ENCODE results near the gene C8G.

The C8G gene

DNA sequence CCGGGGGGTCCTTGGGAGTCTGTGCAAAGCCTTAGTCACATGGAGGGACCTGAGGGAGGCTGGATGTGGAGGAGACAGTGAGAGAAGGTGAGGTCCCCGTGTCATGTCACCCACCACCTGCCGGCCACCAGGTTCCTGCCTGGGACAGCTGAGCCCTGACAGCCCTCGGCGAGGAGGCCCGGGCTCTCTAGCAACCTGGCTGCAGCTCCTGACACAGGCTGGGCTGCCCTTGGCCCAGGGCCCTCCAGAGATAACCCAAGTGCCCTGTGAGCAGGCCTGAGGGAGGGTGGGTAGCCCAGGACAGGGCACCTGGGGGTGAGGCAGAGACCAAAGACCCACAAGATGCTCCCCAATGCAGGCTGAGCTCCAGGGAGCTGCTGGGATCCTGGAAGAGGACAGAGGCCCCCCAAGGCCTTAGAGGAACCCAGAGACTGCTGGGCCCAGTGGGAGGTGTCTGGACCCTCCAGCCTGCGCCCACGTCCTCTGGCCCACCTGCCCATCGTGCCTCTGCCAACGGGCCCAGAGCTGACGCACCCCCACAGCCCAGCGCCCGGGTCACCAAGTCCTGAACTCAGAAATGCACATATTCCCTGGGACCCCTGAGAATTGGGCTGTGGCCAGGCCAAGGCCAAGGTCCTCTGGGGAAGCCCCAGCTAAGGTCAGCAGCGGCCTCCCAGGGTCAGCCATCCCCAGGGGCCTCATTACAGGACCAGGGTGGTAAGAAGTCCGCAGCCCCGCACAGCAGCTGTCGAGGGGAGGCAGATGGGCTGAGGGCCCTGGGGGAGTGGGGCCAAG lies 23.5 kb downstream of the C8G start:
- no peak for DNase-seq (ENCODE audit: low spot score)

DNA sequence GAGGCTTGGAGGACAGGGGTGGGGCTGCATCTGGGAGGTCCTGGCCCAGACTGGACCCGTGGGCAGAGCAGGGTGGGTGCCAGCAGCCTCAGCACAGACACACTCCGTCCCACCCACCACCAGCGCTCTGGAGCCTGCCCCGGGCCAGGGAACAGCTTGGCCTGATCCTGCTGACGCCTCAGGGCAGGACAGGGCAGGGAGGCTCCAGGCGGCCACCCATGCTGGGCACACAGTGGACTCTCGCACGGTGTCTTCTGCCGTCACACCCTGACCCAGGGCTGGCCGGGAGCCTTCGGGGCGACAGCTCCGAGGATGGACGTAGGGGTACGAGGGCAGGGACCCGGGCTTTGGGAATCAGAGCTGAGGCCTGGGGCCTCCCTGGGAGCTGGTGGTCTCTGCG lies 24.1 kb downstream of the C8G start:
- DNase-seq (ENCODE audit: low spot score), result no peak

DNA sequence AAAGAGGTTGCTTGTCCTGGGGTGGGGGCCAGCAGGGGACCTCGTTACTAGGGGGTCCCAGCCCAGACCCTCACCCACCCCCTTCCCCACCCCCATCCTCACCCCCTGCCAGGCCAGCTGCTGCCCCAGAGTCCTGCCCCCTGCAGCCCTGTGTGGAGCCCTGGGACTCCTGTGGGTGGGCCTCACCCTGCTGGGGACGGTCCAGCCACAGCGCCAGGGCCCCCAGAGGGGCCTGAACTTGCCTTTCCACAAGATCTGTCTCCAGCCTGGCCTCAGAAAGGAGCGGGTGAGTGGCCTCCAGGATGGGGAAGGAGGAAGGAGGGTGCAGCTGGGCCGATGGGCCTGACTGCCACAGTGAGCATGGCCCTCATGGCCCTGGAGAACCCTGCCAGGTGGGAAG lies 24.7 kb downstream of the C8G start:
- no peak for DNase-seq (ENCODE audit: low spot score)

DNA sequence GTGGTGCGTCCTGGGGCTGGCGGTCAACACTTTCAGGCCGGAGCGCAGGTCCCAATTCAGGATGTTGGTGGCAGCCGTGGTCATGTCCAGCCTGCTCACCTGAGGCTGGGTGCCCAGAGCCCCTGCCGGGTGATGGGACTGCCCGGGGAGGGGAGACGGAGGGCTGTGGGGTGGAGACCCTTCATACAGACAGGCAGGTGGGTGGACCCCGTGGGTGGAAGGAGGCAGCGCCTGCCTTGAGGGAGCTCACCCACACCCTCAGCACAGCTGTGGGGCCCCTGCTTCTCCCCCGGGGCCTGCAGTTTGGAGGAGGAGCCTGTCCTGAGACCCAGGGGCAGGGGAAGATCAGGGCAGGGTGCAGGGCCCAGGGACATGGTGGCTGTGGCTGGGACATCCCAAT lies 25.3 kb downstream of the C8G start:
- no peak for DNase-seq (ENCODE audit: low spot score)

DNA sequence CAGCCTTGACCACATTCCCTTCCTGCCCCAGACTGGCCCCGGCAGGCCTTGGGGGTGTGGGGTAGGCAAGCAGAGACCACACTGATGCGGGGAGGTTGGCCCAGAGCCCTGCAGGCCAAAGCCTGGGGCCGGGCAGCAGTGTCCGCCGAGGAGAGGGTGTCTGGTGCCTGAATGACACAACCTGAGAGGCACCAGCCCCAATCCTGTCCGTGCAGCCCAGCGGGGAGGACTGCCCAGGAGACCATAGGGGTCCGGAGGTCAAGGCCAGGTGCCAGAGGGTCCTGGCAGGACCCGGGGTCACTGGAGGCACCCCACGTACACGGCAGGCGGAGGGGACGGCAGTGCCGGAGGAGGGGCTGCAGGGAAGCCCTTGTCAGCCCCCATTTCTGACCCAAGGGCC lies 26.7 kb downstream of the C8G start:
- DNase-seq (ENCODE audit: low spot score), result no peak

DNA sequence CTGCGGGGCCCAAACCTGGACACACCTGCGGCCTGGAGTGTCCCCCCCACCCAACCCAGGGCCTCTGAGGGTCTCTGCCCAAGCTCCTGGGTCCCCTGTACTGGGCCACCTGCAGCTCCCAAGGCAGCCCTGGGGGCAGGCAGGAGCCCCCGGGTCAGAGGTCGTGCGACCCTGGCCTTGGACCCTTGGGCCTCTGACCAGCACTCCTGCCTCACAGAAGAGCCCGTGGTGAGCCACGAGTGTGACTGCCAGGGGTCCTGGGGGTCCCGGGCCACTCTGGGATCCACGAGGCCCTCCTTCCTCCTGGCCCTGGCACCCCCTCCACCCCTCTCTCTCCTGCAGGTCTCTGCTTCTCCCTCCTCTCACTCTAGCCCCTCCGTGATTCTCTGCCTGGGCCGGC lies 27.3 kb downstream of the C8G start:
- DNase-seq (ENCODE audit: low spot score), result no peak

DNA sequence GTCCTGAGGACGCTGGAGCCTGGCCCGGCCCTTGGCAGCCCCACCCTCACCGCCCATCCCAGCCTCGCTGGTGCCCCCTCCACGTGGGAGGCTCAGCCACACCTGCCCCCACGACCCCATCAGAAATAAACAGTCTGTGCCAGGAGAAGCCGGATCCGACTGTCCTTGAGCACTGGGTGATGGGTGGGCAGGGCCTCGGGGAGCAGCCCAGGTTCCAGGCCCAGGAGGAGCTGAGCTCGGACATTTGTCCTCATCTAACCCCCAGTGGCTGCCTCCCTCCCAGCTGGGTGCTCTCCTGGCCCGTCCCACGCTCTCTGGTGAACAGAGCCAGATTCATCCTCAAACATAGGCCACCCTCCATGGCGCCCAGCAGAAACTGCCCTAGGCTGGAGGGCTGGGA lies 27.7 kb downstream of the C8G start:
- no peak for DNase-seq (ENCODE audit: low spot score)

DNA sequence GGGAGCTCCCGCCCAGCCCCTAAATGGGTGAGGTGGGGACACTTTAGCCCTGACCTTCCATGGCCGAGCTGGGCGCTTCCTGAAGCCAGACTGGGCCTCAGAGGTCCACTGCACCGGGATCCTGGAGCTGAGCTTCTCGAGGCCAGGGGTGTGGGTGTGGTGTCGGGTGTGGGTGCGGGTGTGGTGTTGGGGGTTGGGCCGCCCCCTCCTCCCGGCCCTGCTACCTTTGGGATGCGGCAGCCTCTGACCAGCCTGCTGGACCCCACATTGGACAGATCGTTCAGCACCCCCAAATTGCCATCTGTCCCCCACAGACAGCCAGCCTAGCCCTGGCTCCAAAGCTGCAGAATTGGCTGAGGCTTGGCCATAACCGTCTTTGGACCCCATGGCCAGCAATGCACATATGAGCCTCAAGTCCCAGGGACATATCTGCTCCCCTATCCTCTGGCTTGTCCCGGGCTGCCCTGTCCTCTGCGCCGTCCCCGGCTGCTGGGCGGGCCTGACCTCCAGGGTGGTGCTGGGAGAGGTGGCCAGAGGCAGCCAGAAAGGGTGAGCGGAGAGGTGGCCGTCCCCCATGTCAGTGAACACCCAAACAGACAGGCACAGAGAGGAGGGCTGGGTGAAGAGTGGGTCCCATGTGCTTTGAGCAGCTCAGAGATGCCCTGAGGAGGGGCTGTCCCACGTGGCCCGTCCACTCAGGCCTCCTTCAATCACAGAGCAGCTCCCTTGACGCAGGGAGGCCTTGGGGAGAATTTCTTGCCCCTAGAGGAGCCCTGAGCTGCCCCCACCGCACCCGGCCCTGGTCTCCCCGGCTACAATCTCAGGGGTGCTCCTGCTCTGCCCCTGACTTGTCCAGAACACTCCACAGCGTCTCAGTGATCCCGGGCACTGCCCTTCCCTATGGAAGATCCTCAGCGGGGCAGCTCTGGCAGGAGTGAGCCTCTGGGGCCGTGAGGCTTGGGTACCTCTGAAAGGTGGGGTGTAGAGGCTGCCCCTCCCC lies 28.9 kb downstream of the C8G start:
- no peak for DNase-seq (ENCODE audit: low spot score)

DNA sequence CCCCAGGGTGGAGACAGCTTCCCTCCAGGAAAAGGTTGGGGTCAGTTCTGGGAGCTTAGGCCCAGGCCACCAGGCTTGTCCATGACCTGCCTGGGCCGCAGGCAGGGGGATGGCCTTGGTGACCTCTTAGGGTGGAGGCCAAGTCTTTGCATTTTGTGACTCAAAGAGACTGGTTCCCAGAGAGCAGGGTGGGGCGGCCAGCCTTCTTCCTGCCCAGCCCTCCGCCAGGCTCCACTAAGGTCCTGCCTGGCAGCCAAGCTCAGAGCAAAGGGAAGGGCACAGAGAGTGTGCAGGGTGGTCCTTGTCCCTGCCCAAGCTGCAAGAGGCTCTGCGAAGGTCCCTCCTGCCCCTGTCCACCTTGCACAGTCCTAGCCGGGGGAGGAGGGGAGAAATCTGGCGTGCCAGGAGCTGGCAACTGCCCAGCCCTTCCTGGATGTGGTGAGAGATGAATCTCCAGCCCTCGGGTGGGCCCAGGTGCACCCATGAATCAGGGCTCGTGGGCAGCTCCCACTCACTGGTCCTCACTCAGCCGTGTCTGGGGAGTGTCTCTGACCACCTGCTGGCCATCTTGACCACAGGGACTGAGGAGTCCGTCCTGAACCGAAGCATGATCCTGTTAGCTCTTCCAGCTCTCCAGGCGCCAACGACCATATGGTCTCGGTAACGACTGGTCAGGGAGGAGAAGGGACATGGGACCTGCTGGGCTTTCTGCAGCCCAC lies 29.9 kb downstream of the C8G start:
- no peak for DNase-seq (ENCODE audit: low spot score)

DNA sequence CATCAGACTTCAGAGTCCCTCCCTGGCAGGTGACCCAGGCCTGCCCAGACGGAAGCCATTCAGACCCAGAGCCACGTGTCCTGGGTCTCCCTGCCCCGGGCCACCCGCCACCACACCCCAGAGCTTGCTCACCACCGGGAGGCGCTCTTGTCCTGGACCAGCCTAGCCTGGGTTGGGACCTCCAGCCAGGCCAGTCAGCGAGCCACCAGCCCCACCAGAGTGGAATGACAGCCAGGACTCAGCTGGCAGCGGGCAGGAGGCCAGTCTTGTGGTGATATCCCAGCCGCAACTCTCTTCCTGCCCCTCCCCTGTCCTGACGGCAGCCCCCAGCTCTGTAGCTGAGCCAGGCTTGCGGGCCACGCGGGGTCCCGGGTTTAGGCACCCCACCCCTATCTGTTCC lies 30.6 kb downstream of the C8G start:
- no peak for DNase-seq (ENCODE audit: low spot score)

DNA sequence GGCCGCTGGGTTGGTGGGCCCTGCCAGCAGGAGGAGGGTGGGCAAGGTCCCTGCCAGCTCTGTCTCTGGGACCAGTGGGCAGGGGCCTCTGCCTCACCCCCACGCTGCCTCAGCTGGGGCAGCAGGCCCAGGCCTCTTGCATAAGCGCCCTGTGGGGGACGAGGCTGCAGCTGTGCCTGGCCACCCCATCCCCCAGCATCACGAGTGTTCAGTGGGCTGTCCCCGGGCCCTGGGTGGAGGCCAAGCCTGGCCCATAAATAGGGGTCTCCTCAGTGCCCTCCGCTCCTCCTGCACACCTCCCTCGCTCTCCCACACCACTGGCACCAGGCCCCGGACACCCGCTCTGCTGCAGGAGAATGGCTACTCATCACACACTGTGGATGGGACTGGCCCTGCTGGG lies 32.2 kb downstream of the C8G start, which contains the start of gene PTGDS:
PTGDS (plus strand) TSS at position 282 of the 400 bp plus-strand sequence; CDS start at position 357, 75 bp downstream.
- DNase-seq (ENCODE audit: low spot score), result no peak

DNA sequence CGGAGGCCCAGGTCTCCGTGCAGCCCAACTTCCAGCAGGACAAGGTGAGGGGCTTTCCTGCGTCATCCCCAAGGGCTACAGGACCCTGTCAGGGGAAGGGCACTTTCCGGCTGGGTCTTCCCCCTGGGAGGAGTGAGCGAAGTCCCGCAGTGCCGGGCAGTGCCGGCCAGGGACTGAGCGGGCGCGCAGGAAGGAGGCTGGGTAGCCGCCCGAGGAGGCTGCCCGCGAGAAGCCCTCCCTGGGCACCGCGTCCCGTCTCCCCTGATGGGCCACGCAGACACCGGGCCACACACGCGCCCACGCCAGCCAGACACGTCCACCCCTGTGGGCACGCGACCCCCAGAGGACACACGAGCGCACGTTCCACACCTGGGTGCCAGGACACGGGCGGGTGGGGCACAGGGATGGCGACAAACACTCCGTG lies 32.6 kb downstream of the C8G start:
- no peak for DNase-seq (ENCODE audit: low spot score)

DNA sequence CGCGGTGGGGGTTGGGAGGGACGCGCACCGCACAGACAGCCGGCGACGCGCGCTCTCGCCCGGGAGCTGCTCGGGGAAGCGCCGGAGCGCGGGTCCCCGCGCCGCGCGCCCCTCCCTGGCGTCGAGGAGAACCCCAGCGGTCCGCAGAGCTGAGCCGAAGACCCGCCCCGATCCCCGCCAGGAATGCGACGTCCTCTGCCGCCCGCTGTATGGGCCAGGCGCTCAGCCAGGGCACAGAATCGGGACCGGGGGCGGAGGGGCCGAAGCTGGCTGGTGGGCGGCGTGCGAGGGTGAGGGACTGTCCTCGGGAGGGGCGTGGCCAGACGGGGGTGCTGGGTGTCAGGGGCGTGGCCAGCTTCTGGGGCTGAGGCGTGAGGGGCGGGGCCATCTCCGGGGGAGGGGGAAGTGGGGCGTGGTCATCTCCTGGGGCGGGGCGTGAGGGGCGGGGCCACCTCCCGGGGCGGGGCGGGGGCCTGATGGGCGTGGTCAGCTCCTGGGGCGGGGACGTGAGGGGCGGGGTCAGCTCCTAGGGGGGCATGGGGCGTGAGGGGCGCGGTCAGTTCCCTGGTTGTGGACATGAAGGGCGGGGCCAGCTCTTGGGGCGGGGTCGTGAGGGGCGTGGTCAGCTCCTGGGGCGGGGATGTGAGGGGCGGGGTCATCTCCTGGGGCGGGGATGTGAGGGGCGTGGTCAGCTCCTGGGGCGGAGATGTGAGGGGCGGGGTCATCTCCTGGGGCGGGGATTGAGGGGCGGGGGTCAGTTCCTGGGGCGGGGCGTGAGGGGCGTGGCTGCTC lies 33.2 kb downstream of the C8G start:
- no peak for DNase-seq (ENCODE audit: low spot score)

DNA sequence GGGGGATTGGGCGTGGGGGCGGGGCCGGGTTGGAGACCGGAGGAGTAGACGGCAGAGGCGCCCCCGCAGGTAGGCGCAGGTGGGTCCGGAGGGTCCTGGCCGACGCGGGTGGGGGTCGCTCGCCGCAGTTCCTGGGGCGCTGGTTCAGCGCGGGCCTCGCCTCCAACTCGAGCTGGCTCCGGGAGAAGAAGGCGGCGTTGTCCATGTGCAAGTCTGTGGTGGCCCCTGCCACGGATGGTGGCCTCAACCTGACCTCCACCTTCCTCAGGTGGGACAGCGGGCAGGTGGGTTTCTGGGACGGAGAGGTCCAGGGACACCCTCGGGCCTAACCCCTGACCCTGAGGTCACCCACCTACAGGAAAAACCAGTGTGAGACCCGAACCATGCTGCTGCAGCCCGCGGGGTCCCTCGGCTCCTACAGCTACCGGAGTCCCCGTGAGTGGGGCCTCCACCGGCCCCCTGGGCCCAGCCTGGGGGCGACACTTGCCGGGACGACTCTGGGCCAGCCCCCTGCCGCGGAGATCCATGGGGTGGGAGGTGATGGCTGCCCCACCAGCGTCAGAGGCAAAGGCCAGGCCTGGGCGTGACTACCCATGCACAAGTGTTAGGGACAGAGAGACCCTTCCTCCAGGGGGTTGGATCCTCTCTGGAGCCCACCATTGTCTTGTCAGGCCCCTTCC lies 34.0 kb downstream of the C8G start:
- DNase-seq (ENCODE audit: low spot score), result no peak

DNA sequence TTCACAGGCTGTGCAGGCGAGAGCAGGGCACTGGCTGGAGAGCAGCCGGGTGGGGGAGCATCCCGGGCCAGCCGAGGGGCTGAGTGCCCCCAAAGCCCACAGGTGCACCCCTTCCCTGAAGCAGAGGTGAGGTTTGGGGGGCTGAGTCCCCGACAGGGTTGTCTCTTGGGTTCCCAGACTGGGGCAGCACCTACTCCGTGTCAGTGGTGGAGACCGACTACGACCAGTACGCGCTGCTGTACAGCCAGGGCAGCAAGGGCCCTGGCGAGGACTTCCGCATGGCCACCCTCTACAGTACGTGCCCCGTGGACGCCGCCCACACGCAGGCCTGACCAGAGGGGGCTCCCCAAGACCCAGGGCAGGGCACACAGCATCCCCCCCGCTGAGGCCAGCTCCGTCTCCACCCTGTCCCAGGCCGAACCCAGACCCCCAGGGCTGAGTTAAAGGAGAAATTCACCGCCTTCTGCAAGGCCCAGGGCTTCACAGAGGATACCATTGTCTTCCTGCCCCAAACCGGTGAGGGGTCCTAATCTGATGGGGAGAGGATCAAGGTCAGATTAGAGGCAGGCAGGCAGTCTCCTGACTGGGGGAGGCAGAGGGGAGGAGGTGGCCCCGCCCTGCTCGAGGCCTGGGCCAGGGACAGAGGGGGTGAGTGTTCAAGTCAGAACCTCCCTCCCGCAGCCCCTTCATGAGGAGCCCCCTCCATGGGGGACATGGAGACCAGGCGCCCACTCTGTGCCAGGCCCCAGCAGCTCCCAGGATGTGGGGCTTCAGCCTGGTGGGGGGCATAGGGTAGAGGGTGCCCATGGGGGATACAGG lies 34.9 kb downstream of the C8G start:
- DNase-seq (ENCODE audit: low spot score), result no peak

DNA sequence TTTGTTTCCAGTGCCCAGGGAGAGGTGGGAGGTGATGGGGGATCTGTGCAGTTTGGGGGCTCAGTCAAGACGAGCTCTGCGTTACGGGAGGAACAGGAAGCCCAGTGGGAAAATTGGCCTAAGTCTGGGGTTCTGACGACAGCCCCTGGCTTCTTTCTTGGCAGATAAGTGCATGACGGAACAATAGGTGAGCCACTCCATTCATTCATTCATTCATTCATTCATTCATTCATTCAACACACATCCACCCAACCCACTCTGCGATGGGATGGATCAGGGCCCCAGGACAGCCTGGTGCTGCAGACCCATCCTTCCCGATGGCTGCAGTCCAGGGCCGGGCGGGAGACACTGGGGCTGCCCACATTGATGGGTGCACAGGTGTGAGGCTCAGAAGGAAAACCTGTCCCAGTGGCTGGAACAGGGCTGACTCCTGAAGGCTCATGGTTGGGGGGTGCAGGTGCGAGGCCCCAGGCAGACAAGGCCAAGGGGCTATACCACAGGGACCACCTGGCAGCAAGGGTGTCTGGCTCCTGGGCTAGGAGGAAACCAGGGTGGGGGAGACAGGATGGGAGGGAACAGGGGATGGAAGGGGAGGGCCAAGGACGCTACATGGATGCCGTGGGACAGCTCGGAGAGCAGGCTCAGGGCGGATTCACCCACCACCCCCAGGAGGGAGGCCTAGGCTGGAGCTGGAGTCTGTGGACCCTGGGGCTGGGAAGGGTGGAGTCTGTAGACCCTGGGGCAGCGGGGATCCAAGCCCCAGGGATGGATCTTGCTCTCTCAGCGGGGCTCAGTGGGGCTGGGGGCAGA lies 35.8 kb downstream of the C8G start:
- no peak for DNase-seq (ENCODE audit: low spot score)

DNA sequence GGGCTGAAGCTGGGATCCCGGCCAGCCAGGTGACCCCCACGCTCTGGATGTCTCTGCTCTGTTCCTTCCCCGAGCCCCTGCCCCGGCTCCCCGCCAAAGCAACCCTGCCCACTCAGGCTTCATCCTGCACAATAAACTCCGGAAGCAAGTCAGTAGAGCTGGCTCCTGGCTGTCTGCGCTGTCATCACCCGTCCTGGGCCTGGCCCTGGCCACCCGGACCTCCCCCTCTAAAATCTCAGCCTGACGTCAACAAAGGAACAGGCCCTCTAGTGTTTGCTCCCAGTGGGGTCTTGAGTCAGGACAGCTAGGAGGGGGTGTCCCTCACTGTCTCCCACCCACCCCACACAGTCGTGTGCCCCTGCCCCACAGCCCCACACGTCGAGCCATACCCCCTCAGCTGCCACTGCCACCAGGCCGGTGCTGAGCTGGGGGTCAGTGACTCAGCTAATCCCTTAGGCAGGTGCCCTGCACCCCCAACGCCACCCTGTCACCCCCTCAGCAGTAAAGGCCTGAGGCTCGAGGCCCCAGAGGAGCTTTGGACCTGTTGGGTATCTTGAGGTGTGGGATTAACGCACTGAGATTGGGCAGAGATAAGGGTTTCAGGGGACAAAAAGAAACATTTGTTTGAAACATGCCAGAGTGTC lies 36.7 kb downstream of the C8G start:
- DNase-seq (ENCODE audit: low spot score), result no peak

All from SK-N-DZ (cell line).